ENCODE measurements around the gene GIPR. TPM values are rescaled to one million over a fixed set of nuclear protein-coding genes. Genes with fewer than 3 reads are reported as not detected.

Gene GIPR
- total and polyA plus RNA-seq, 2 of the 13 experiments (the other 11 are each of a cell fraction or from before 2014, with no cell fraction given), result 0.15 to 1.2 TPM

DNA sequence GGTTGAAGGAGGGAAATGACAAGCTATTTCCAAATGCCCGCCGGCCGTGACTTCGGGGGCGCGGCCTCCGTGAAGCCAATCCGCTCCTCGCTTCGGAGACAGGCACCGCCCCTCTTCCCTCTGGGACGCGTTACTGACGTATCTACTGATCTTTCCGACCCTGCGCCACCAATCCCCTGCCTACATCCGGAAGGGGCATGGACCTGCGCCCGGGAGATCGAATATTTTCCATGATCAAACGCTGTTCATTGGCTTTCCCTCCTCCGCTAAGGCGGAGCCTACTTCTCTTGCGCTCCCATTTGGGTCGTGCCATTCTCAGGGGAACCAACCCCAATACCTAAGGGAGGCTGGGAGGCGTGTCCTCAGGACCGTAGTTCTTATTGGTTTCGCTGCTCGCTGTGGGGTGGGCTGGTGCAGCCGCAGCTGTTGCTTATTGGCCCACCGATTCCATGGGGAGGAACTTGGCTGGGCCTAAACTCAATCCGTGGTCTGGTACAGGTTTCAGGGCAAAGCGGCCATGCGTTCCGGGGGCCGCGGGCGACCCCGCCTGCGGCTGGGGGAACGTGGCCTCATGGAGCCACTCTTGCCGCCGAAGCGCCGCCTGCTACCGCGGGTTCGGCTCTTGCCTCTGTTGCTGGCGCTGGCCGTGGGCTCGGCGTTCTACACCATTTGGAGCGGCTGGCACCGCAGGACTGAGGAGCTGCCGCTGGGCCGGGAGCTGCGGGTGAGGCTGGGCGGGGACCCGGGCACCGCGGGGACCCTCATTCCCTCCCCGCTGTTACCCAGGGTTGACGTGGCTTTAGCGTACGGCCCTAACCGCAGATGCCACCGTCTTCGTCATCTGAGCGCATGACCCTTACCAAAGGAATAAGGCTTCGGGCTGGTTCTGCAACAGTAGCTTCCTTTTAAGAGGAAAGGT lies 24.4 kb downstream of the GIPR start, which contains the start of gene QPCTL (continued):
- TF ChIP-seq DMTF1 (CRISPR knock-in tag; IDR thresholded peaks at IDR 0.05) (no peak), ETV5 (CRISPR knock-in tag; IDR thresholded peaks at IDR 0.05; ENCODE audit: borderline replicate concordance) (peak; percentile 74; the same call in 1 of the 2 replicates), ZNF768 (CRISPR knock-in tag; IDR thresholded peaks at IDR 0.05) (0 out of 2 replicates have a peak, but pooled peaks have one; percentile 33), RAD21 (CRISPR knock-in tag; IDR thresholded peaks at IDR 0.05) (peak; percentile 49; the same call in 1 of the 2 replicates), ARID4A (CRISPR knock-in tag; IDR thresholded peaks at IDR 0.05; ENCODE audit: borderline replicate concordance) (peak; percentile 97), ZNF589 (CRISPR knock-in tag; conservative IDR thresholded peaks at IDR 0.05) (no peak), HBP1 (CRISPR knock-in tag; IDR thresholded peaks at IDR 0.05; ENCODE audit: low read depth) (0 out of 2 replicates have a peak, but pooled peaks have one; percentile 31), CREM (IDR thresholded peaks at IDR 0.05) (peak; percentile 90), CREM (CRISPR knock-in tag; IDR thresholded peaks at IDR 0.05) (no peak), NFYC (CRISPR knock-in tag; IDR thresholded peaks at IDR 0.05) (peak; percentile 90), AGO2 (optimal IDR thresholded peaks at IDR 0.05; ENCODE audit: low read depth, low read length) (peak; percentile 41)
- TF ChIP-seq, protein P1, sequence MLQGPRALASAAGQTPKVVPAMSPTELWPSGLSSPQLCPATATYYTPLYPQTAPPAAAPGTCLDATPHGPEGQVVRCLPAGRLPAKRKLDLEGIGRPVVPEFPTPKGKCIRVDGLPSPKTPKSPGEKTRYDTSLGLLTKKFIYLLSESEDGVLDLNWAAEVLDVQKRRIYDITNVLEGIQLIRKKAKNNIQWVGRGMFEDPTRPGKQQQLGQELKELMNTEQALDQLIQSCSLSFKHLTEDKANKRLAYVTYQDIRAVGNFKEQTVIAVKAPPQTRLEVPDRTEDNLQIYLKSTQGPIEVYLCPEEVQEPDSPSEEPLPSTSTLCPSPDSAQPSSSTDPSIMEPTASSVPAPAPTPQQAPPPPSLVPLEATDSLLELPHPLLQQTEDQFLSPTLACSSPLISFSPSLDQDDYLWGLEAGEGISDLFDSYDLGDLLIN (CRISPR knock-in tag; IDR thresholded peaks at IDR 0.05; ENCODE audit: borderline replicate concordance), result no peak
- TF ChIP-seq, protein P2, sequence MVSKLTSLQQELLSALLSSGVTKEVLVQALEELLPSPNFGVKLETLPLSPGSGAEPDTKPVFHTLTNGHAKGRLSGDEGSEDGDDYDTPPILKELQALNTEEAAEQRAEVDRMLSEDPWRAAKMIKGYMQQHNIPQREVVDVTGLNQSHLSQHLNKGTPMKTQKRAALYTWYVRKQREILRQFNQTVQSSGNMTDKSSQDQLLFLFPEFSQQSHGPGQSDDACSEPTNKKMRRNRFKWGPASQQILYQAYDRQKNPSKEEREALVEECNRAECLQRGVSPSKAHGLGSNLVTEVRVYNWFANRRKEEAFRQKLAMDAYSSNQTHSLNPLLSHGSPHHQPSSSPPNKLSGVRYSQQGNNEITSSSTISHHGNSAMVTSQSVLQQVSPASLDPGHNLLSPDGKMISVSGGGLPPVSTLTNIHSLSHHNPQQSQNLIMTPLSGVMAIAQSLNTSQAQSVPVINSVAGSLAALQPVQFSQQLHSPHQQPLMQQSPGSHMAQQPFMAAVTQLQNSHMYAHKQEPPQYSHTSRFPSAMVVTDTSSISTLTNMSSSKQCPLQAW (CRISPR knock-in tag; IDR thresholded peaks at IDR 0.05), result peak; percentile 79
- TF ChIP-seq, protein P3, sequence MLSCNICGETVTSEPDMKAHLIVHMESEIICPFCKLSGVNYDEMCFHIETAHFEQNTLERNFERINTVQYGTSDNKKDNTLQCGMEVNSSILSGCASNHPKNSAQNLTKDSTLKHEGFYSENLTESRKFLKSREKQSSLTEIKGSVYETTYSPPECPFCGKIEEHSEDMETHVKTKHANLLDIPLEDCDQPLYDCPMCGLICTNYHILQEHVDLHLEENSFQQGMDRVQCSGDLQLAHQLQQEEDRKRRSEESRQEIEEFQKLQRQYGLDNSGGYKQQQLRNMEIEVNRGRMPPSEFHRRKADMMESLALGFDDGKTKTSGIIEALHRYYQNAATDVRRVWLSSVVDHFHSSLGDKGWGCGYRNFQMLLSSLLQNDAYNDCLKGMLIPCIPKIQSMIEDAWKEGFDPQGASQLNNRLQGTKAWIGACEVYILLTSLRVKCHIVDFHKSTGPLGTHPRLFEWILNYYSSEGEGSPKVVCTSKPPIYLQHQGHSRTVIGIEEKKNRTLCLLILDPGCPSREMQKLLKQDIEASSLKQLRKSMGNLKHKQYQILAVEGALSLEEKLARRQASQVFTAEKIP (CRISPR knock-in tag; IDR thresholded peaks at IDR 0.05; ENCODE audit: borderline replicate concordance), result no peak
